Panc1 (cell line): ENCODE data around the gene PLCZ1. TPM values are rescaled to one million over a fixed set of nuclear protein-coding genes. Genes with fewer than 3 reads are reported as not detected.

Experiments used
- ATAC-seq: fragments of 200-7000 bp; cut with Tn5 transposase; 2 replicates; pipeline ENCODE4 v1.9.1; 2020; ENCODE audit warnings: mild to moderate bottlenecking, moderate library complexity
- BruUV-seq: library from RNA; stranded (reverse); fragments of 400-500 nt; replicated peaks from 2 replicates; lab custom pipeline; 2021; lab: Mats Ljungman, UMichigan
- CTCF ChIA-PET: fragments of 300-600 bp; sonication (Branson Sonifier 250); formaldehyde crosslinking; loops from one replicate; lab custom pipeline; 2022; ENCODE audit warnings: antibody characterized with exemption; lab: Charles Lee
- POLR2A ChIA-PET: fragments of 300-600 bp; sonication (Branson Sonifier 250); formaldehyde crosslinking; loops from one replicate; lab custom pipeline; 2022; ENCODE audit warnings: antibody characterized with exemption; lab: Charles Lee
- DNase-seq: peaks from one replicate; pipeline ENCODE4 v3.0.0-alpha.2; 2010; ENCODE audit warnings: low read depth, low spot score
- H3K27ac ChIP-seq: 2 replicates; pipeline ENCODE4 v1.5.1; 2011; ENCODE audit warnings: mild to moderate bottlenecking, low read length, inconsistent platforms
- H3K27me3 ChIP-seq: fragments of 200-500 bp; sonication (Bioruptor generic); 2 replicates; pipeline ENCODE4 v1.6.0; 2014; ENCODE audit warnings: low read length, inconsistent platforms; ENCODE audit not compliant: control insufficient read depth, insufficient read depth
- H3K36me3 ChIP-seq: fragments of 200-500 bp; sonication (Bioruptor generic); 2 replicates; pipeline ENCODE4 v1.5.1; 2014; ENCODE audit warnings: inconsistent platforms, mild to moderate bottlenecking, low read length, moderate library complexity; ENCODE audit not compliant: control insufficient read depth, insufficient read depth
- H3K4me1 ChIP-seq: 2 replicates; pipeline ENCODE4 v1.5.1; 2011; ENCODE audit warnings: inconsistent platforms, mild to moderate bottlenecking, low read length, moderate library complexity; ENCODE audit not compliant: control insufficient read depth, insufficient read depth
- H3K4me3 ChIP-seq, 2 experiments: 2 replicates each; pipeline ENCODE4 v1.5.1; 2011 to 2012; ENCODE audit warnings: low read depth in 2 of 2, low read length in 2 of 2, mild to moderate bottlenecking in 2 of 2, inconsistent platforms in 1 of 2, moderate library complexity in 1 of 2
- H3K9me3 ChIP-seq: fragments of 200-500 bp; sonication (Bioruptor generic); 2 replicates; pipeline ENCODE4 v1.5.1; 2014; ENCODE audit warnings: low read depth, mild to moderate bottlenecking, inconsistent platforms, low read length, moderate library complexity; ENCODE audit not compliant: control insufficient read depth, insufficient read depth
- POLR2AphosphoS5 ChIP-seq: IDR thresholded peaks from 2 replicates; pipeline ENCODE4 v1.6.1; 2012; ENCODE audit warnings: mild to moderate bottlenecking, low read depth, low read length, moderate library complexity
- SIN3A ChIP-seq: IDR thresholded peaks from 2 replicates; pipeline ENCODE4 v1.6.1; 2012; ENCODE audit warnings: low read depth, mild to moderate bottlenecking, low read length, moderate library complexity, borderline replicate concordance; ENCODE audit not compliant: insufficient read depth
- TCF7L2 ChIP-seq: IDR thresholded peaks from 2 replicates; pipeline ENCODE4 v1.6.1; 2011; ENCODE audit warnings: mild to moderate bottlenecking, low read depth, low read length, inconsistent platforms
- in situ Hi-C: cut with HindIII; loops from 2 replicates; pipeline ENCODE4 v1.10.0; 2016; ENCODE audit warnings: low sequenced_read_pairs, low pct_unique_long_range_greater_than_20kb
- intact Hi-C: fragments of 100-400 bp; cut with micrococcal nuclease; formaldehyde crosslinking; loops from one replicate; pipeline ENCODE4 v1.10.0; 2022; ENCODE audit not compliant: unreplicated experiment
- total RNA-seq: library from RNA; stranded (reverse); gene quantifications from one replicate; pipeline ENCODE4 v1.2.1, GENCODE V29; 2021; ENCODE audit not compliant: unreplicated experiment
- TF ChIP-seq, protein P1 (sequence below): fragments of 450-650 bp; IDR thresholded peaks from 2 replicates; pipeline ENCODE4 v1.5.1; 2017; ENCODE audit warnings: mild to moderate bottlenecking
- TF ChIP-seq, protein P2 (sequence below), 2 experiments: IDR thresholded peaks; 2 replicates each; pipeline ENCODE4 v1.6.1; 2011 to 2012; ENCODE audit warnings: low read depth in 2 of 2, control low read depth in 1 of 2, low read length in 1 of 2, mild to moderate bottlenecking in 1 of 2, moderate library complexity in 1 of 2; ENCODE audit not compliant: insufficient read depth in 1 of 2

PLCZ1 gene
- total RNA-seq, 1 experiment from 2014 or later: not detected

DNA sequence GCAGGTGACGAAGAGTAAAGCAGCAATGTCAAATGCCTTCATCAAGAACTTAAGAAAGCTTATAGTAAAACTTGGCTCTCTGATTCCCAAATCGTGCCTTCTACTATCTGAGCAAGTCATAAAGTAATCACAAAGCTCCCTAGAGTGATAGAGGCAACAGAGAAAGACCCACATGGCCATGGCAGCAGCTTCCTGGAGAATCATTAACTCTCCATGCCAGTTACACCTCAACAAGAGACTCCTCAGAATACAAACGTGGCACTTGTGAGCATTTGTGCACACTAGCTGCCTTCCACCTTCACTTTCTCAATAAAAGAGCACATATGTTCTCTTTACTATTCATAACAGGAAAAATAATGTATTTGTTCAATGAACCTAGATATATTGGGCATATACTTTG is 48.0 kb downstream of the PLCZ1 start:
- Histone ChIP-seq H3K27me3 (no peaks in the 10 kb centered on the region), H3K4me3 (no peak overlapping the region), H3K4me1 (no peaks in the 10 kb centered on the region), H3K36me3 (no peaks in the 10 kb centered on the region), H3K9me3 (no peaks in the 10 kb centered on the region), H3K27ac (no peak overlapping the region)
- no peak for TF ChIP-seq TCF7L2
- TF ChIP-seq POLR2AphosphoS5: no peak
- TF ChIP-seq, protein P1, sequence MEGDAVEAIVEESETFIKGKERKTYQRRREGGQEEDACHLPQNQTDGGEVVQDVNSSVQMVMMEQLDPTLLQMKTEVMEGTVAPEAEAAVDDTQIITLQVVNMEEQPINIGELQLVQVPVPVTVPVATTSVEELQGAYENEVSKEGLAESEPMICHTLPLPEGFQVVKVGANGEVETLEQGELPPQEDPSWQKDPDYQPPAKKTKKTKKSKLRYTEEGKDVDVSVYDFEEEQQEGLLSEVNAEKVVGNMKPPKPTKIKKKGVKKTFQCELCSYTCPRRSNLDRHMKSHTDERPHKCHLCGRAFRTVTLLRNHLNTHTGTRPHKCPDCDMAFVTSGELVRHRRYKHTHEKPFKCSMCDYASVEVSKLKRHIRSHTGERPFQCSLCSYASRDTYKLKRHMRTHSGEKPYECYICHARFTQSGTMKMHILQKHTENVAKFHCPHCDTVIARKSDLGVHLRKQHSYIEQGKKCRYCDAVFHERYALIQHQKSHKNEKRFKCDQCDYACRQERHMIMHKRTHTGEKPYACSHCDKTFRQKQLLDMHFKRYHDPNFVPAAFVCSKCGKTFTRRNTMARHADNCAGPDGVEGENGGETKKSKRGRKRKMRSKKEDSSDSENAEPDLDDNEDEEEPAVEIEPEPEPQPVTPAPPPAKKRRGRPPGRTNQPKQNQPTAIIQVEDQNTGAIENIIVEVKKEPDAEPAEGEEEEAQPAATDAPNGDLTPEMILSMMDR: no peak
- TF ChIP-seq, protein P2, sequence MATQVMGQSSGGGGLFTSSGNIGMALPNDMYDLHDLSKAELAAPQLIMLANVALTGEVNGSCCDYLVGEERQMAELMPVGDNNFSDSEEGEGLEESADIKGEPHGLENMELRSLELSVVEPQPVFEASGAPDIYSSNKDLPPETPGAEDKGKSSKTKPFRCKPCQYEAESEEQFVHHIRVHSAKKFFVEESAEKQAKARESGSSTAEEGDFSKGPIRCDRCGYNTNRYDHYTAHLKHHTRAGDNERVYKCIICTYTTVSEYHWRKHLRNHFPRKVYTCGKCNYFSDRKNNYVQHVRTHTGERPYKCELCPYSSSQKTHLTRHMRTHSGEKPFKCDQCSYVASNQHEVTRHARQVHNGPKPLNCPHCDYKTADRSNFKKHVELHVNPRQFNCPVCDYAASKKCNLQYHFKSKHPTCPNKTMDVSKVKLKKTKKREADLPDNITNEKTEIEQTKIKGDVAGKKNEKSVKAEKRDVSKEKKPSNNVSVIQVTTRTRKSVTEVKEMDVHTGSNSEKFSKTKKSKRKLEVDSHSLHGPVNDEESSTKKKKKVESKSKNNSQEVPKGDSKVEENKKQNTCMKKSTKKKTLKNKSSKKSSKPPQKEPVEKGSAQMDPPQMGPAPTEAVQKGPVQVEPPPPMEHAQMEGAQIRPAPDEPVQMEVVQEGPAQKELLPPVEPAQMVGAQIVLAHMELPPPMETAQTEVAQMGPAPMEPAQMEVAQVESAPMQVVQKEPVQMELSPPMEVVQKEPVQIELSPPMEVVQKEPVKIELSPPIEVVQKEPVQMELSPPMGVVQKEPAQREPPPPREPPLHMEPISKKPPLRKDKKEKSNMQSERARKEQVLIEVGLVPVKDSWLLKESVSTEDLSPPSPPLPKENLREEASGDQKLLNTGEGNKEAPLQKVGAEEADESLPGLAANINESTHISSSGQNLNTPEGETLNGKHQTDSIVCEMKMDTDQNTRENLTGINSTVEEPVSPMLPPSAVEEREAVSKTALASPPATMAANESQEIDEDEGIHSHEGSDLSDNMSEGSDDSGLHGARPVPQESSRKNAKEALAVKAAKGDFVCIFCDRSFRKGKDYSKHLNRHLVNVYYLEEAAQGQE (IDR thresholded peaks at IDR 0.05; ENCODE audit: insufficient read depth in 1 of 2, low read depth in 2 of 2, low read length in 1 of 2): no peak
- no peak for TF ChIP-seq SIN3A
- CTCF ChIA-PET: no interaction called here
- POLR2A ChIA-PET: no interaction called here
- in situ Hi-C loops (no loop called here), intact Hi-C loops (no loop called here)
- ATAC-seq: no peak
- DNase-seq: no peak
- BruUV-seq: no TSS peak

DNA sequence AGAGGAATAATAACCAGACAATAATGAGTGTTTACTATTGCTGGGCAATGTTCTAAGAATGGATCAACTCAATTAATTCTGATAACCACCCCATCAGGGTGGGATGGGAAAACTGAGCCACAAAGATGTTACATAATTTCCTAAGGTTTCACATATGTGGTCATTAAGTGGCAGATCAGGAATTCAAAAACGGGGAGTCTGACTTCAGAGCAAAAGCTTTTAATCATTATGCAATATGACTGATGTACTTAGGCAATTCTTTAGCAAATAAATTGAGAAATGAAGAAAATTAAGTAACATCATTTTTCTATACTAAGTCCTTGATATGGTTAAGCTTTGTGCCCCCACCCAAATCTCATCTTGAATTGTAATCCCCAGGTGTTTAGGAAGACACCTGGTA is 53.4 kb downstream of the PLCZ1 start:
- H3K27me3 ChIP-seq: no peaks in the 10 kb centered on the region
- H3K4me1 ChIP-seq: no peaks in the 10 kb centered on the region
- no TSS peak for BruUV-seq
- no peaks in the 10 kb centered on the region for H3K9me3 ChIP-seq
- intact Hi-C loops (no loop called here), in situ Hi-C loops (no loop called here)
- TF ChIP-seq, protein P2 (IDR thresholded peaks at IDR 0.05; ENCODE audit: insufficient read depth in 1 of 2, low read depth in 2 of 2, low read length in 1 of 2): no peak
- TF ChIP-seq, protein P1: no peak
- TF ChIP-seq POLR2AphosphoS5 (no peak), SIN3A (no peak), TCF7L2 (no peak)
- no peak overlapping the region for H3K27ac ChIP-seq
- ChIA-PET POLR2A (no interaction called here), CTCF (no interaction called here)
- no peaks in the 10 kb centered on the region for H3K36me3 ChIP-seq
- DNase-seq: no peak
- H3K4me3 ChIP-seq: no peak overlapping the region
- ATAC-seq: no peak
